NK-92 treated with Interleukin-12 subunit alpha and Interleukin-12 subunit beta, amount 100 ng/mL, for 24 hours (cell line): ENCODE measurements around the gene PLAGL2.
A peak's percentile ranks its signal among the peaks of the same experiment; 100 is the strongest.
"Not testable (repeated sequence)": the region's sequence is repeated elsewhere in the genome, so short reads cannot be mapped to it uniquely, and the experiment has no call there.

ENCODE experiments used
- DNase-seq: peaks from one replicate; lab custom pipeline; 2025; lab: John Stamatoyannopoulos, UW

PLAGL2 gene

GRCh38 chr20:32207626-32208498, at the start of gene PLAGL2, which contains the start of gene POFUT1:
TSS of gene PLAGL2 (minus strand) at chr20:32207743. CDS start at chr20:32202178, 5,565 bp downstream.
TSS of gene POFUT1 (plus strand) at chr20:32207880. CDS start at chr20:32207942, 62 bp downstream.
- DNase-seq = peak; percentile 71

DNA sequence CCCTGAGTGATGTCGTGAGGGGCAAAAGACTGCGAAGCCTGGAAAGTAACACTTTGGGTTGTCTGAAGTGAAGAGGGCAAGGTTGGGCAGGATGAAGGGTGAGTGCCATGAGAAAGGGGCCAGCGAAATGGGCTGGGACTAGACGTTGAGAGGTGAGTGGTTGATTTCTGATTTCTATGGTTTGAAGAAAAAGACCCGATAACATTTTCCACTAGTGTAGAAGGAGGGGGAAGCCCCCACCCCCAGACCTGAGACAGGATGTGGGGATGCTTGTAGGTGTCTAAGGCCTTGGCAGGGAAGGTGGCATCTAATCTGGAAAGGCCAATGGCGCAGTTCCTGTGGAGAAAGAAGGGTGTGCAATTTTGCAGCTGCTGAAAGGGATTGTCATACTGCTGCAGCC, 44.6 kb upstream of the PLAGL2 start:
- peak; percentile 8 for DNase-seq

DNA sequence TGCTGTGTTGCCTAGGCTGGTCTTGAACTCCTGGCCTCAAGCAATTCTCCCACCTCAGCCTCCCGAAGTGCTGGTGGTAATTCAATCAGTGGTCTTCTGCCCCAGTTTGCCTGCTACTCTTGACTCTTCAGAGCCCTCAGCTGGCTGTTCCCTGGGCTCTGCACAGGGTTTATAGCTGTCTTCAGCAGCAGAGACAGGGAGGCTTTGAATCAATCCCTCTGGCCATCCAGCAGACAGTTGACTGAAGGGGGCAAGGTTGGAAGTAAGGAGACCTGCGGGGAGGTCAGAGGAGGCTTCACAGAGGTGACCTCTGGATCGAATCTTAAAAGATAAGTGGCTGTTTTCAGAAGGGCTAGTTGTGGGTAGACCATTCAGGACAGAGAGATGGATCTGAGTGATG, 43.9 kb upstream of the PLAGL2 start:
- no peak for DNase-seq

GRCh38 chr20:32249030-32249738, 41.6 kb upstream of the PLAGL2 start:
- DNase-seq = no peak

DNA sequence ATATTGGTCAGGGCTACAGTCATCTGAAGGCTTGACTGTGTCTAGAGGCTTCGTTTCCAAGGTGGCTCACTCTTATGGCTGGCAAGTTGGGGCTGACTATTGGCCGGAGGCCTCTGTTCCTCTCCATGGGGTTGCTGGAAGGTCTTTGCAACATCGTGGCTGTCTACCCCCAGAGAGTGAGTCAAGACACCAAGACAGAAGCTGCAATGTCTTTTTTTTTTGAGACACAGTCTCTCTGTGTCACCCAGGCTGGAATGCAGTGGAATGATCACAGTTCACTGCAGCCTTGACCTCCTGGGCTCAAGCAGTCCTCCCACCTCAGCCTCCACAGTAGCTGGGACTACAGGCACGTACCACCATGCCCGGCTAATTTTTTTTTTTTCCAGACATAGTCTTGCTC, 40.5 kb upstream of the PLAGL2 start:
- no peak for DNase-seq

DNA sequence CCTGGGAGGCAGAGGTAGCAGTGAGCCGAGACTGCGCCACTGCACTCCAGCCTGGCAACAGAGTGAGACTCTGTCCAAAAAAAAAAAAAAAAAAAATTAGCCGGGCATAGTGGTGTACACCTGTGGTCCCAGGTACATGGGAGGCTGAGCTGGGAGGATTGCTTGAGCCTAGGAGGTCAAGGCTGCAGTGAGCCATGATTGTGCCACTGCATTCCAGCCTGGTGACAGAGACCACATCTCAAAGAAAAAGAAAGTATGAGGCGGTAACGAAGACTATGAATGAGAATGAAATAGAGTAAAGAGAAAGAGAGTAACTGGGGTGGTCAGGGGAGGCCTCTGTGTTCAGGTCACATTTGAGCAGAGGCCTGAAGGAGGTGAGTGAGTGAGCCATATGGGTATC, 38.7 kb upstream of the PLAGL2 start:
- DNase-seq = not testable (repeated sequence)

DNA sequence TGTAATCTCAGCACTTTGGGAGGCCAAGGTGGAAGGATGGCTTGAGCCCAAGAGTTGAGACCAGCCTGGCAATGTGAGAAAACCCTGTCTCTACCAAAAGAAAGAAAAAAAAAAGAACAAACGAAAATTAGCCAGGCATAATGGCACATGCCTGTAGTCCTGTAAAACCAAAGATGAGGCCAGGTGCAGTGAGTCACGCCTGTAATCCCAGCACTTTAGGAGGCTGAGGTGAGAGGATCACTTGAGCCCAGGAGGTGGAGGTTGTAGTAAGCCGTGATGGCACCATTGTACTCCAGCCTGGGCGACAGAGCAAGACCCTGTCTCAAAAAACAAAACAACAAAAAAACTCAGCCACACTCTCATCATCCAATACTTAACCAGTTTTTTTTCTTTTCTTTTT, 37.4 kb upstream of the PLAGL2 start:
- no peak for DNase-seq

- DNase-seq = no peak
These were observed 36.7 kb upstream of the PLAGL2 start for GRCh38 chr20:32244150-32244823.

DNA sequence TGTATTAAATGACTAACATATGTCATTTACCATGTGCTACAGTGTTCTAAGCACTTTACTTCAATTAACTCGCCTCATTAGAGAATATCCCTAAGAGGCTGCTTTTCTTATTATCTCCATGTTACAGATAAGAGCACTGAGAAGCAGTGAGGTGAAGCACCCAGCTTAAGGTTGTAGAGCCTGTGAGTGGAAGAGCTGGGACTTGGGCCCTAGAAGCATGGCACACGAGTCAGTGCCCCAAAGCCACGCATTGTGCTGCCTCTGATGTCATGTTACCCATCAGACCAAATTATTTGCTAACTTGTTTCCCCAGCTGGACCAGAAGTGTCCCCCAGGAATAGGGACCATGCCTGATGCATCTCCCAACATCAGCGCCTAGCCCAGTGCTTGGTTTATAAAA, 34.3 kb upstream of the PLAGL2 start:
- no peak for DNase-seq

DNA sequence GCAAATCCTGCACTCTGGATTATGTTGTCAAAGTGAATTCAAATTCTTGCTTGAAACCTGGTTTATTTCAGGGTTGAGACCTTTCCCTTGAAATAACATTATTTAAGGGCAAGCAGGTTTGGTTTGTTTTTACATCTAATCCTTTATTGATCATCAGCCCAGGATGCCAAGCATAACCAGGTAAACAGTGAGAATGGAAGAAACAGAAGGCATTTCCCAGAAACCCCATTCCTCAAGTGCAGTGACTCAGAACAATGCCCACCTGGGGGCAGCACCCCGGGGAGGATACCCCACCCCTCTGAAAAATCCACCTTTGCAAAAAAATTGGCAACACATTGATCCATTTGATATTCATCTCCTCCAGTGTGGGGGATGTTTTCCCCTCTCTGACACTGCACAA, 32.7 kb upstream of the PLAGL2 start:
- no peak for DNase-seq

DNA sequence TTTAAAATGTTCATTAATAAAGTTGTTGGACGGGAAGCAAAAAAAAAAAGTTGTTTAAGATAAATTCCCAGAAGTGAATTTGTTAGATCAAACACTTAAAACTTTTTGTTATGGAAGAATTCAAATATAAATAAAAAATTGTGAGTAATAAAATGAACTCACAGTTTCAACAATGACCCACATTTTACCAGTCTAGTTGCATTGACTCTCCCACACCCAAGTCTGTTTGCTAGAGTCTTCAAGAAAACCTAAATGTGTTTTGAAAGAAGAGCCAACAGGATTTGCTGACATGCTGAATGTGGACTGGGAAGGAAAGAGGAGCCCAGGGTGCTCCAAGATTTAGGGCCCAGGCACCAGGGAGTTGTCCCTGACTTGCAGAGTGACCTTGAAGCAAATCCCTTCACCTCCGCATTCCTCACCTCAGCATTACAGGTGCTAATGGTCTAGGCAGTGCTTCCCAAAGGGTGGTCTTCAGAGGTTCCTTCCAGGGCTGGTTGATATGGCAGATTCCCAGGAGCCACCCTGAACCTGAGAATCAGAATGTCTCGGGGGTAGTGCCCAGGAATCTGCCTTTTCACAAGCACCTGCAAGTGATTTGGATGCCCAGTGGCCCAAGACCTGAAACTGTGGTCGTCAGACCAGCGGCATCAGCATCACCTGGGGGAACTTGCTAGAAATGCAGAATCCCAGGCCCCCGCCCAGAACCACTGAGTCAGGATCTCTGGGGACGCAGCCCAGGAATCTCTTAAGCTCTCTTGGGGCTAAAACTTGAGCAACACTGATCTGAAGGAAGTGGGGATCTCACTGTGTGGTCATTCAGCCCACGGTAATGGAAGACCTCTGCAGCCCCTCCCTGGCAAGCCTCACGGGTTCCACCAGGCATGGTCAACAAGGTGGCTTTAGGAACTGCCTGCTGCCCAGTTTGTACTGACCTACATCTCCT, 31.2 kb upstream of the PLAGL2 start:
- no peak for DNase-seq

- DNase-seq = no peak
These were observed 29.9 kb upstream of the PLAGL2 start for GRCh38 chr20:32237419-32237818.

GRCh38 chr20:32236819-32237218, 29.3 kb upstream of the PLAGL2 start:
- no peak for DNase-seq

DNA sequence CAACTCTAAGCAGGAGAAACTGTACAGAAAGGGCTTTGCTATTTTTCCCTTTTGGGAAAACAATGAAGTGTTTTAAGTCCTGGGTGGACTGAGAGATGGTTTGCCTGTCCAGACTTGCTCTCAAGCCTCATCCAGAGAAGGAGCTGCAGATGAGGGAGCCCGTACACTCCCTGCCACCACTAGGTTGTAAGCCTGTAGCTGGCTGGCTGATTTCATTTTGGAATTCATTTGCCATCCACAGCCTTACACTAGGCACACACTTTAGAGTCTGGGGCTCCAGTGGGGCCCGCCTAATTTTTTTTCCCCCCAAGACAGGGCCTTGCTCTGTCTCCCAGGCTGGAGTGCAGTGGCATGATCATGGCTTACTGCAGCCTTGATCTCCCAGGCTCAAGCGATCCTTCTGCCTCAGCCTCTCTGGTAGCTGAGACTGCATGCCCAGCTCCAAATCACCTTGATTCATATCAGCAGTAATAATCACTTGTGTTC, 28.5 kb upstream of the PLAGL2 start:
- DNase-seq = no peak

GRCh38 chr20:32235331-32236047, 27.9 kb upstream of the PLAGL2 start:
- no peak for DNase-seq

GRCh38 chr20:32234135-32234808, 26.7 kb upstream of the PLAGL2 start:
- DNase-seq = no peak

DNA sequence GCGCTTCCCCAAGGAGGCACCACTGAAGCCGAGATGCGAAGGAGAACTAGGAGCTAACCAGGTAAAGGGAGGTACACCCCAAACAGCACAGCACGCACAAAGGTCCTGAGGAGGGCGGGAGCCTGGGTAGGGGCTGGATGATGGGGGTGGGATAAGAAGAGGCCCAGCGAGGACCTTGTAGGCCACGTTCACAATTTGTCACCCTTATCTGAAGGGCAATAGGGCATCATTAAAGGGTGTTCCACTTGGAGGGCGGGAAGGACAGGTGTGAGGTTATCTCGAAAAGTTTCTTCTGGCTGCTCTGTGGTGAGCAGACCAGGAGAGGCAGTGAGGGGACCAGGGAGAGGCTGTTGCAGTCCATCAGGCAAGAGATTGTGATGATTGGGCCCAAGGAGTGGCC, 25.7 kb upstream of the PLAGL2 start:
- DNase-seq = no peak

DNA sequence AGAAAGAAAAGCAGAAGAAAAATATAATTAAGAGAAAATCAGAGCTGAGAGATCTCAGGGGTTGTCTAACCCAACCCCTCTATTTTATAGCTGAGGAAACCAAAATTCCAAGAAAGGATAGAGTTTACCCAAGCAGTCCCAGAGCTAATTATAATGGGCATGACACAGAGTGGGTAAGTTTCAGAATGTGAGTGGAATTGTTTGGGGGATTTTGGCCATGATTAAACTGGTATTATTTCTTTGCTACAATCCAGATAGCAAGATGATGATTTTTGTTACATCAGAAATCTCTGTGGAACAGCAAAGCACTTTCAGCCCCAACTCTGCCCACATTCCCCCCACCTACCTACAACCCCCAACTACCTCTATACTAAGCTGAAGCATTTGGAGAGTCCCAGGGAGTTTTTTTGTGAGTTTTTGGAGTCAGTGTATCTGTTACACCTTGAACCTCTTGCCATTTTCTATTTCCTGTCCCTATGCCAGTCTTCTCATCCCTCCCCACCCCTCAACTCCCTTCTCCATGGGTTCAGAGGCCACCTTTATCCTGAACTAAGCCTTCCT, 24.9 kb upstream of the PLAGL2 start:
- DNase-seq = no peak

GRCh38 chr20:32231847-32232246, 24.3 kb upstream of the PLAGL2 start:
- no peak for DNase-seq

GRCh38 chr20:32231245-32231644, 23.7 kb upstream of the PLAGL2 start:
- DNase-seq = no peak
